Heart left ventricle (tissue), 16 donors: ENCODE measurements around the gene OXCT1. TPM values are rescaled to one million over a fixed set of nuclear protein-coding genes. Genes with fewer than 3 reads are reported as not detected.

ENCODE experiments used
- ATAC-seq, 4 donors: fragments of 200-7000 bp; cut with Tn5 transposase; one replicate each; pipeline ENCODE4 v1.9.1; 2020 to 2022; ENCODE audit warnings: moderate library complexity in 4 of 4, mild to moderate bottlenecking in 3 of 4, moderate number of reproducible peaks in 1 of 4
- DNase-seq, 5 donors: peaks; one replicate each; pipeline ENCODE4 v3.0.0-alpha.2; 2020
- H3K27ac ChIP-seq, 12 donors: fragments of 200-600 bp; sonication (generic) in 4 of 12; one replicate each; pipeline versions ENCODE4 v1.5.0 to v1.8.0; 2016 to 2022; ENCODE audit warnings: mild to moderate bottlenecking in 2 of 12
- H3K27me3 ChIP-seq, 9 donors: fragments of 200-600 bp; sonication (generic) in 2 of 9; one replicate each; pipeline versions ENCODE4 v1.5.1 to v1.8.0; 2016 to 2022; ENCODE audit warnings: mild to moderate bottlenecking in 3 of 9
- H3K36me3 ChIP-seq, 9 donors: fragments of 200-600 bp; sonication (generic) in 2 of 9; one replicate each; pipeline versions ENCODE4 v1.5.0 to v1.8.0; 2018 to 2022; ENCODE audit warnings: mild to moderate bottlenecking in 2 of 9
- H3K4me1 ChIP-seq, 12 donors: fragments of 200-600 bp; sonication (generic) in 4 of 12; one replicate each; pipeline versions ENCODE4 v1.5.0 to v1.8.0; 2016 to 2022; ENCODE audit warnings: mild to moderate bottlenecking in 3 of 12
- H3K4me3 ChIP-seq, 12 donors: fragments of 200-600 bp; sonication (generic) in 4 of 12; one replicate each; pipeline versions ENCODE4 v1.5.0 to v1.8.0; 2017 to 2022; ENCODE audit warnings: mild to moderate bottlenecking in 9 of 12, moderate library complexity in 4 of 12
- H3K9me3 ChIP-seq, 12 donors: fragments of 200-600 bp; sonication (generic) in 4 of 12; one replicate each; pipeline versions ENCODE4 v1.5.0 to v1.8.0; 2016 to 2022; ENCODE audit warnings: mild to moderate bottlenecking in 1 of 12
- POLR2A ChIP-seq, 2 donors: fragments of 450-650 bp; IDR thresholded peaks; one replicate each; pipeline ENCODE4 v1.6.1; 2017; ENCODE audit warnings: antibody characterized with exemption in 2 of 2, mild to moderate bottlenecking in 2 of 2, moderate library complexity in 2 of 2
- WGBS, 4 donors: extraction: QIAGEN DNeasy Blood & Tissue Kit in 2 of 4; methylation state at CpG; one replicate each; pipeline versions ENCODE4 v1.1.5 to v1.1.7; 2013 to 2018; 5-methylcytosine and 5-hydroxymethylcytosine counted together
- intact Hi-C, 10 donors: fragments of 100-400 bp; cut with DNase I; formaldehyde crosslinking; loops; one replicate each; pipeline versions ENCODE4 v1.11.1 to v1.14.2; 2022
- polyA plus RNA-seq, 2 donors: library from polyadenylated mRNA; stranded (reverse); fragments of 200-250 nt; gene quantifications; one replicate each; pipeline ENCODE4 v1.2.3, GENCODE V29; 2013
- total RNA-seq, 9 donors: library from RNA; depleted of rRNA in 2 of 9; stranded (reverse); fragments of >200 nt in 2 of 9; fragmentation: NEBNext Ultra II Directional in 3 of 9; extraction: Animal tissue kit (Norgen Biotek cat#: 25700) in 3 of 9; gene quantifications; one replicate each; pipeline versions ENCODE4 v1.1.0 to v1.2.4, GENCODE V29; 2016 to 2023
- TF ChIP-seq, protein P1 (sequence below), 12 donors: fragments of 200-600 bp; sonication (generic) in 4 of 12; IDR thresholded peaks; one replicate each; pipeline versions ENCODE4 v1.5.0 to v1.8.0; 2018 to 2022; ENCODE audit warnings: antibody characterized with exemption in 12 of 12, mild to moderate bottlenecking in 5 of 12
- donor health status: ischemic (EF 13 %, LVEDD 7.1; RV severe dilation, severe dysfunction).
- donor health status: healthy with polysubstance abuse.
- donor health status: DM: no; HTN: yes; CAD: no.
- donor health status: DM: no; HTN: no; CAD: no.
- donor health status: ischemic (EF 25% LVEDD 6.9; RV normal size, moderate dysfunction).
- donor health status: ischemic (EF 25% LVEDD 5.7; RV mildly dilated, moderate dysfunction).
- donor health status: healthy.
- donor health status: DM: yes; HTN: yes; CAD: no.
- donor health status: ischemic (EF 35%, LVEDD 5.7; RV mildly dilated, moderate dysfunction).
- donor health status: nonischemic (EF 11% LVEDD 7.7; RV severe dilation, severe dysfunction).
- donor health status: DM: yes; HTN: yes; CAD: no.
- donor health status: PGD.
- donor health status: ischemic (EF 29% LVEDD 5.4; RV normal size, mild dysfunction).
- donor health status: nonischemic (EF 23%, LVEDD 6.1; RV moderate dilation, normal function).

OXCT1 gene
- total and polyA plus RNA-seq, 11 donors, result 50.7 to 363 (median 188) TPM

DNA sequence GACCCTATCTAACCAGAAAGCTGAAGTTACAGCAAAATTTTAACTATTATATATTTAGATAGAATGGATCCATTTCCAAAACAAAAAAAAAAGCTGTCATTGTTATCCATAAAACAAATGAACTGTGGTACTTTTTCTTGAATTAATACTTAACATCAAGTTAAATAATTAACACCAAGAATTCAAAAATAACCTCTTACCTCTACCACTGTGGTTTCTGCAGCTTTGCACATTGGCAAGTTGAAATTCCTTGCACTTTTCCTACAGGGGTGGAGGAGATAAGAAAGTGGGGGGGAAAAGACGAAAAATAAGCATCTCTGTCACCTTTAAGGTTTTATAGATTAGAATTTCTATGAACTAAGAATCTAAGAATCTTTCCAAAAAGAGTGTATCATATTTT lies 30.0 kb downstream of the OXCT1 start:
- Histone ChIP-seq H3K27ac (no peak overlapping the region), H3K4me3 (no peak overlapping the region), H3K9me3 (no peaks in the 10 kb centered on the region), H3K36me3 (peaks cover 0 to 48% (median 16%) of the 10 kb centered on the region in 9 donors), H3K27me3 (no peaks in the 10 kb centered on the region), H3K4me1 (peaks cover 0 to 26% (median 11%) of the 10 kb centered on the region in 12 donors)
- intact Hi-C loops, result loop anchor here in 7 of 10 donors (5.0 to 10.0 kb wide), 7 partner anchors 85 to 938 kb away; partner anchors contain the start of gene C7 (in 3 of the 7)
- TF ChIP-seq, protein P1, sequence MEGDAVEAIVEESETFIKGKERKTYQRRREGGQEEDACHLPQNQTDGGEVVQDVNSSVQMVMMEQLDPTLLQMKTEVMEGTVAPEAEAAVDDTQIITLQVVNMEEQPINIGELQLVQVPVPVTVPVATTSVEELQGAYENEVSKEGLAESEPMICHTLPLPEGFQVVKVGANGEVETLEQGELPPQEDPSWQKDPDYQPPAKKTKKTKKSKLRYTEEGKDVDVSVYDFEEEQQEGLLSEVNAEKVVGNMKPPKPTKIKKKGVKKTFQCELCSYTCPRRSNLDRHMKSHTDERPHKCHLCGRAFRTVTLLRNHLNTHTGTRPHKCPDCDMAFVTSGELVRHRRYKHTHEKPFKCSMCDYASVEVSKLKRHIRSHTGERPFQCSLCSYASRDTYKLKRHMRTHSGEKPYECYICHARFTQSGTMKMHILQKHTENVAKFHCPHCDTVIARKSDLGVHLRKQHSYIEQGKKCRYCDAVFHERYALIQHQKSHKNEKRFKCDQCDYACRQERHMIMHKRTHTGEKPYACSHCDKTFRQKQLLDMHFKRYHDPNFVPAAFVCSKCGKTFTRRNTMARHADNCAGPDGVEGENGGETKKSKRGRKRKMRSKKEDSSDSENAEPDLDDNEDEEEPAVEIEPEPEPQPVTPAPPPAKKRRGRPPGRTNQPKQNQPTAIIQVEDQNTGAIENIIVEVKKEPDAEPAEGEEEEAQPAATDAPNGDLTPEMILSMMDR (IDR thresholded peaks at IDR 0.05), result no peak
- no peak for TF ChIP-seq POLR2A (IDR thresholded peaks at IDR 0.05)
- DNase-seq (no peak), ATAC-seq (no peak)
- WGBS, 4 donors, result 78 to 87% (median 81%) methylated on average over 1 of the region's 1 CpG

DNA sequence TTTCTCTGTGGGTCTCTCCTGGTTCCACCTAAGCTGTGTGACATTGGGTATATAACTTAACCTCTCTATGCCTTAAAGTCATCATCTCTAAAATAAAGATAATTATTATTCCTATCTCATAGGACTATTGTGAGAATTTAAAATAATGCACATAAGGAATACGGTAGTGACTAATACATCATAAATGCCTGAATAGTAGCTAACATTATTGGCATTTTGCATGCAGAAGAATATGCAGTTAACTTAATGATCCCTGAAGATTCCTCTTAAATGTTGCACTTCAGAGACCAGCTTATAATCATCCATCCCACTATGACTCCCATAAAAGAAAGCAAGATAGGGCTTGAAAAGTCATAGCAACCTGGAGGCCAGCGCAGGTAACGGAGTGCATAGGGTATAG lies 32.4 kb downstream of the OXCT1 start:
- no peaks in the 10 kb centered on the region for H3K27me3 ChIP-seq
- ATAC-seq (no peak), DNase-seq (no peak)
- 95 to 98% (median 97%) methylated on average over 3 of the region's 3 CpGs for WGBS, 4 donors
- intact Hi-C loops, result loop anchor here in 5 of 10 donors (10.0 kb wide), 4 partner anchors 143 to 933 kb away; partner anchors contain the start of gene C7 (in 1 of the 5)
- H3K4me3 ChIP-seq, result no peak overlapping the region
- TF ChIP-seq, protein P1 (IDR thresholded peaks at IDR 0.05), result no peak
- no peak for TF ChIP-seq POLR2A (IDR thresholded peaks at IDR 0.05)
- H3K36me3 ChIP-seq, result peaks cover 0 to 54% (median 25%) of the 10 kb centered on the region in 9 donors
- H3K9me3 ChIP-seq, result no peaks in the 10 kb centered on the region
- H3K27ac ChIP-seq, result no peak overlapping the region
- peaks cover 0 to 28% (median 15%) of the 10 kb centered on the region in 12 donors for H3K4me1 ChIP-seq

DNA sequence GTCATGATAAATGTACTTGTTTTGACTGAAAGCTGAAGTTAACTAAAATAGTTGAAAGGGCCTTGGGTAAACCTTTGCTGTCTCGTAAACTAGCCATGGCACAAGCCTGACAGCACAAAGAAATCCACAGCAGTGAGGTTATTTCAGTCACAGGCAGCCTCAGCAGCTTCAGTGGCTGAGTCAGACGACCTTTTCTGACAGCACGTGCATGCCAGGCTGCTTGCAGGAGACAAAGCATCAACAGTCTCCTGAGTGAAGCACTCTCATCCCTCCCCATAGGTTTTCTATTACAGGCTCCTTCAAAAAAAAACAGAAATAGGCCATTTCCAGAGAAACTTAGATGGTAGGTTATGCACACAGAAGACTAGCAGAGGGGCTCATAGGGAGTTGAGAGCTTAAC lies 34.6 kb downstream of the OXCT1 start:
- H3K36me3 ChIP-seq, result peaks cover 0 to 61% (median 36%) of the 10 kb centered on the region in 9 donors
- 33 to 46% (median 42%) methylated on average over 3 of the region's 3 CpGs for WGBS, 4 donors
- no peak for TF ChIP-seq POLR2A (IDR thresholded peaks at IDR 0.05)
- TF ChIP-seq, protein P1 (IDR thresholded peaks at IDR 0.05), result no peak
- ATAC-seq, result peak; percentile 94 to 97 (median 96)
- DNase-seq, result peak; percentile 55 to 84 (median 64)
- no peak overlapping the region for H3K4me3 ChIP-seq
- no peaks in the 10 kb centered on the region for H3K9me3 ChIP-seq
- peaks cover 0 to 28% (median 15%) of the 10 kb centered on the region in 12 donors for H3K4me1 ChIP-seq
- H3K27me3 ChIP-seq, result no peaks in the 10 kb centered on the region
- intact Hi-C loops, result loop anchor here in 5 of 10 donors (10.0 kb wide), 4 partner anchors 141 to 931 kb away; partner anchors contain the start of gene C7 (in 1 of the 5)
- H3K27ac ChIP-seq, result peak overlapping the region in 11 of 12 donors; percentile 1 to 85 (median 65)

DNA sequence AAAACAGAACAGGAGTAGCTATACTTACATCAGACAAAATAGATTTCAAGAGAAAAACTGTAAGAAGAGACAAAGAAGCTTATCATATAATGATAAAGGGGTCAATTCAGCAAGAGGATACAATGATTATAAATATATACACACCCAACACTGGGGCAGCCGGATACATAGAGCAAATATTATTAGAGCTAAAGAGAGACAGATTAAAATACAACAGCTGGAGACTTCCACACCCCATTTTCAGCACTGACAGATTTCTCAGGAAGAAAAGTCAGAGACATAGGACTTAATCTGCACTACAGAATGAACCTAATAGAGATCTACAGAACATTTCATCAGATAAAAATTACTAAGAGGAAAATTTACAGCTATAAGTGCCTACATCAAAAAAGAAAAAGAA lies 35.7 kb downstream of the OXCT1 start:
- WGBS, 4 donors, result 32 to 47% (median 39%) methylated on average over 1 of the region's 1 CpG
- no peaks in the 10 kb centered on the region for H3K9me3 ChIP-seq
- intact Hi-C loops, result loop anchor here in 5 of 10 donors (10.0 kb wide), 4 partner anchors 140 to 930 kb away; partner anchors contain the start of gene C7 (in 1 of the 5)
- peaks cover 0 to 55% (median 36%) of the 10 kb centered on the region in 9 donors for H3K36me3 ChIP-seq
- no peak for ATAC-seq
- H3K27ac ChIP-seq, result peak overlapping the region in 10 of 12 donors; percentile 53 to 85 (median 66)
- no peak for TF ChIP-seq POLR2A (IDR thresholded peaks at IDR 0.05)
- TF ChIP-seq, protein P1 (IDR thresholded peaks at IDR 0.05), result no peak
- no peaks in the 10 kb centered on the region for H3K27me3 ChIP-seq
- DNase-seq, result no peak
- peaks cover 0 to 28% (median 15%) of the 10 kb centered on the region in 12 donors for H3K4me1 ChIP-seq
- H3K4me3 ChIP-seq, result no peak overlapping the region
